ELR (cell line): ENCODE results near the gene GRN.
"Not testable (repeated sequence)": the region's sequence is repeated elsewhere in the genome, so short reads cannot be mapped to it uniquely, and the experiment has no call there.

Experiments used
- DNase-seq: peaks from one replicate; pipeline ENCODE4 v3.0.0-alpha.2; 2015; ENCODE audit warnings: low read depth

Gene GRN

GRCh38 chr17:44321246-44322120 is 23.6 kb upstream of the GRN start:
- no peak for DNase-seq

GRCh38 chr17:44322236-44322895 is 22.7 kb upstream of the GRN start:
- DNase-seq = no peak

- DNase-seq = no peak
Observed at GRCh38 chr17:44323359-44324091, 21.6 kb upstream of the GRN start.

- peak; percentile 59 for DNase-seq
Observed at GRCh38 chr17:44324092-44324570, 21.0 kb upstream of the GRN start.

- peak; percentile 96 for DNase-seq
Observed at GRCh38 chr17:44324571-44325275, 20.4 kb upstream of the GRN start, which contains the start of gene SLC25A39. SLC25A39 (minus strand) TSS chr17:44324823; CDS start chr17:44323562, 1,261 bp downstream.

GRCh38 chr17:44326861-44327444 is 18.1 kb upstream of the GRN start:
- DNase-seq = peak; percentile 99

- no peak for DNase-seq
Observed at GRCh38 chr17:44327715-44328449, 17.2 kb upstream of the GRN start.

- not testable (repeated sequence) for DNase-seq
Observed at GRCh38 chr17:44329516-44329915, 15.6 kb upstream of the GRN start.

- not testable (repeated sequence) for DNase-seq
Observed at GRCh38 chr17:44330263-44330662, 14.8 kb upstream of the GRN start.

- DNase-seq = peak; percentile 85
Observed at GRCh38 chr17:44331249-44331760, 13.8 kb upstream of the GRN start.

- DNase-seq = no peak
Observed at GRCh38 chr17:44333371-44333770, 11.7 kb upstream of the GRN start.

- no peak for DNase-seq
Observed at GRCh38 chr17:44334315-44334714, 10.8 kb upstream of the GRN start.

GRCh38 chr17:44334727-44335126 is 10.4 kb upstream of the GRN start:
- DNase-seq = no peak

- DNase-seq = no peak
Observed at GRCh38 chr17:44335564-44335963, 9.5 kb upstream of the GRN start.

GRCh38 chr17:44335968-44336367 is 9.1 kb upstream of the GRN start:
- DNase-seq = no peak

- peak; percentile 58 for DNase-seq
Observed at GRCh38 chr17:44338702-44339101, 6.4 kb upstream of the GRN start.

GRCh38 chr17:44340553-44340952 is 4.5 kb upstream of the GRN start:
- not testable (repeated sequence) for DNase-seq

GRCh38 chr17:44343510-44344209 is 1.4 kb upstream of the GRN start:
- DNase-seq = no peak

GRCh38 chr17:44345454-44346026 is 438 bp downstream of the GRN start:
- DNase-seq = peak; percentile 86
